ENCODE measurements around the gene AGBL5. TPM values are rescaled to one million over a fixed set of nuclear protein-coding genes. Genes with fewer than 3 reads are reported as not detected.
A peak's percentile ranks its signal among the peaks of the same experiment; 100 is the strongest.

Gene AGBL5
- total RNA-seq, 4 donors from 2014 or later = 4.9 to 6.2 (median 5.7) TPM

DNA sequence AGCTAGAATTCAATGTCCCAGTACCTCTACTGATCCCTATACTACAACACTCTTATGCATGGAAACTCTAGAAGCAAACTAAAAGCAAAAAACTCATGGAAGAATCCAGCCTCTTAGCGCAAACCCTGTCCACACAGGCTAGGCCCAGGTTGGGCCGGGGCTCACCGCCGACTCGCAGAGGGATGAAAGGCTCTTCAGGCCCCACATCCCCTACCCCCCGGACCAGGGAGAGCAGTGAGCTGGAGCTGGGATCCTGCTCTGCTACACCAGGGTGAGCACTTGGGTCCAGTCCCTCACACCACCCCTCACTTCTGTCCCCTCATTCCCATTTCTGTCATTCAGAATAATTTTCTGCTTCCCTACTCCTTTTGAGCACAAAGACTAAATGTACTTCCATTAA is 18.0 kb downstream of the AGBL5 start:
- in situ Hi-C loops (cut with MboI; ENCODE audit: low sequenced_read_pairs in 4 of 4) (no loop called here), intact Hi-C loops (cut with DNase I; ENCODE audit: low total_unique reads) (no loop called here)
- H3K27ac ChIP-seq = no peak overlapping the region
- no peak for DNase-seq
- H3K36me3 ChIP-seq = peaks cover 0 to 28% of the 10 kb centered on the region in 2 donors
- H3K27me3 ChIP-seq = no peaks in the 10 kb centered on the region
- no peak overlapping the region for H3K4me3 ChIP-seq
- ATAC-seq = no peak
- H3K9me3 ChIP-seq = no peaks in the 10 kb centered on the region
- H3K4me1 ChIP-seq = peaks cover 28% of the 10 kb centered on the region in 2 donors
- TF ChIP-seq POLR2A (IDR thresholded peaks at IDR 0.05) = no peak

DNA sequence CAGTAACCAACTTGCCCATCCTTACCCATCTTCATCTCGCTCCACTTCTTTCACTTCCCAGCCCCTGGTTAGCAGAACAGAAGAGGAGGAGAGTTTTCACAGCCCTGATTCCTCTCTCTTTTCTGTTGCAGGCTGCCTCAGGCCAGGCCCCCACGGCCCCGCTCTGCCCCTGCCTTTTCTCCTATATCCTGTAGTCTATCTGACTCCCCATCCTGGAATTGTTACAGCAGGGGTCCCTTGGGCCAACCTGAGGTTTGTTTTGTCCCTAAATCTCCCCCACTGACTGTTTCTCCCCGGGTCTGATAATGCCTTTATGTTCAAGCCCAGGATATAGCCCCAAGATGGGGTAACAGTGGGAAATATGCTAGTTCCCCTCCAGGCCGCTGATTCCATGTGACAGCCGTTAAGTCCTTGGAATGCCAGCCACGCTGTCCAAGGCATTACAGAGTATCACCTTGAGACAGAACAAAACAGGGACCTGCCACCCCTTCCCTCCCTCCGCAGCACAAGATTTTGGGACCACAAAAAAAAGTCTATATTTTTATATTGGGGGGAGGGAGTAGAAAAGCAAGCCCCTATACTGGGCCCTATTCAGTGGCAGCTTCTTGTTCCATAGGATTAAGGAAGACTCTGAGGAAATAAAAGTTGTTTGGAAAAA is 18.6 kb downstream of the AGBL5 start:
- no peak for DNase-seq
- Histone ChIP-seq H3K27ac (peak overlapping the region; percentile 91 to 97 (median 92)), H3K4me1 (peaks cover 29 to 31% of the 10 kb centered on the region in 2 donors), H3K36me3 (peaks cover 0 to 28% of the 10 kb centered on the region in 2 donors), H3K9me3 (no peaks in the 10 kb centered on the region), H3K27me3 (no peaks in the 10 kb centered on the region), H3K4me3 (peak overlapping the region; percentile 83 to 98 (median 89))
- no peak for TF ChIP-seq POLR2A (IDR thresholded peaks at IDR 0.05)
- TF ChIP-seq, protein P1, sequence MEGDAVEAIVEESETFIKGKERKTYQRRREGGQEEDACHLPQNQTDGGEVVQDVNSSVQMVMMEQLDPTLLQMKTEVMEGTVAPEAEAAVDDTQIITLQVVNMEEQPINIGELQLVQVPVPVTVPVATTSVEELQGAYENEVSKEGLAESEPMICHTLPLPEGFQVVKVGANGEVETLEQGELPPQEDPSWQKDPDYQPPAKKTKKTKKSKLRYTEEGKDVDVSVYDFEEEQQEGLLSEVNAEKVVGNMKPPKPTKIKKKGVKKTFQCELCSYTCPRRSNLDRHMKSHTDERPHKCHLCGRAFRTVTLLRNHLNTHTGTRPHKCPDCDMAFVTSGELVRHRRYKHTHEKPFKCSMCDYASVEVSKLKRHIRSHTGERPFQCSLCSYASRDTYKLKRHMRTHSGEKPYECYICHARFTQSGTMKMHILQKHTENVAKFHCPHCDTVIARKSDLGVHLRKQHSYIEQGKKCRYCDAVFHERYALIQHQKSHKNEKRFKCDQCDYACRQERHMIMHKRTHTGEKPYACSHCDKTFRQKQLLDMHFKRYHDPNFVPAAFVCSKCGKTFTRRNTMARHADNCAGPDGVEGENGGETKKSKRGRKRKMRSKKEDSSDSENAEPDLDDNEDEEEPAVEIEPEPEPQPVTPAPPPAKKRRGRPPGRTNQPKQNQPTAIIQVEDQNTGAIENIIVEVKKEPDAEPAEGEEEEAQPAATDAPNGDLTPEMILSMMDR (IDR thresholded peaks at IDR 0.05 in 4 of 5, conservative IDR thresholded peaks at IDR 0.05 in 1 of 5) = no peak
- no peak for ATAC-seq
- in situ Hi-C loops (cut with MboI; ENCODE audit: low sequenced_read_pairs in 4 of 4) = no loop called here
- intact Hi-C loops (cut with DNase I; ENCODE audit: low total_unique reads) = loop anchor here (2.0 to 5.0 kb wide), 2 partner anchors 17 to 283 kb away; partner anchors contain the start of gene CENPA

DNA sequence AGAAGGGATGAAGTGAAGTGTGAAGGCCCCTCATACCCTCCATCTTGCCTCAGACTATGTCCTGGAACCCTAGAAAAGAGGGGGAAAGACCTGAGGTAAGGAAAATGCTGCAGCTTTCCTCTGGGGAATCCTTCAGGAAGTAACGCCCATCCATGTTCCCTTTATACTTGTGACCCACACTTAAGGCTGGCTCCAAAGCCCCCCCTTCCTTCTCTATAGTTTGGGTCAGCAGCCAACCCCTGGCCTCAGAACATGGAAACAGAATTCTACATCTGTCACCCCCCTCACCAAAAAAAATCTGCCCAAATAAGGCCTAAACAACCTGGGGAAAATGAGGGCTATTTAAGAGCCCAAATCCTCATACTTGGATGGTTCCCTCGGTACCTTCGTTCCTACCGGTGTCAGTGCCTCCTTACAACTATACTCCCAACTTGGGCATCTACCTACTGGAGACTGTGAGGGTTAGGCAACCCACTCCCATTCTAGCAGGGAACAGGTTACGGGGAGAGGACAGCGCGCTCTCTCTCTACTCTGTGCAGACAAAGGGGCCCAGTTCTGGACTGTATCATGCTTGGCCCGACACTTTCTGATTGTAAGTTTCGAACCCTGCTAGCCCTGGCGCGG is 19.3 kb downstream of the AGBL5 start:
- ATAC-seq = peak in 1 of 2 donors; percentile 8
- in situ Hi-C loops (cut with MboI; ENCODE audit: low sequenced_read_pairs in 4 of 4) (no loop called here), intact Hi-C loops (cut with DNase I; ENCODE audit: low total_unique reads) (loop anchor here (1.0 to 5.0 kb wide), 3 partner anchors 16 to 283 kb away; partner anchors contain the start of genes CENPA and KHK)
- Histone ChIP-seq H3K4me1 (peaks cover 29 to 31% of the 10 kb centered on the region in 2 donors), H3K27ac (peak overlapping the region; percentile 91 to 97 (median 92)), H3K36me3 (peaks cover 0 to 28% of the 10 kb centered on the region in 2 donors), H3K27me3 (no peaks in the 10 kb centered on the region), H3K4me3 (peak overlapping the region; percentile 83 to 98 (median 89)), H3K9me3 (no peaks in the 10 kb centered on the region)
- no peak for TF ChIP-seq POLR2A (IDR thresholded peaks at IDR 0.05)
- TF ChIP-seq, protein P1 (IDR thresholded peaks at IDR 0.05 in 4 of 5, conservative IDR thresholded peaks at IDR 0.05 in 1 of 5) = no peak
- no peak for DNase-seq

DNA sequence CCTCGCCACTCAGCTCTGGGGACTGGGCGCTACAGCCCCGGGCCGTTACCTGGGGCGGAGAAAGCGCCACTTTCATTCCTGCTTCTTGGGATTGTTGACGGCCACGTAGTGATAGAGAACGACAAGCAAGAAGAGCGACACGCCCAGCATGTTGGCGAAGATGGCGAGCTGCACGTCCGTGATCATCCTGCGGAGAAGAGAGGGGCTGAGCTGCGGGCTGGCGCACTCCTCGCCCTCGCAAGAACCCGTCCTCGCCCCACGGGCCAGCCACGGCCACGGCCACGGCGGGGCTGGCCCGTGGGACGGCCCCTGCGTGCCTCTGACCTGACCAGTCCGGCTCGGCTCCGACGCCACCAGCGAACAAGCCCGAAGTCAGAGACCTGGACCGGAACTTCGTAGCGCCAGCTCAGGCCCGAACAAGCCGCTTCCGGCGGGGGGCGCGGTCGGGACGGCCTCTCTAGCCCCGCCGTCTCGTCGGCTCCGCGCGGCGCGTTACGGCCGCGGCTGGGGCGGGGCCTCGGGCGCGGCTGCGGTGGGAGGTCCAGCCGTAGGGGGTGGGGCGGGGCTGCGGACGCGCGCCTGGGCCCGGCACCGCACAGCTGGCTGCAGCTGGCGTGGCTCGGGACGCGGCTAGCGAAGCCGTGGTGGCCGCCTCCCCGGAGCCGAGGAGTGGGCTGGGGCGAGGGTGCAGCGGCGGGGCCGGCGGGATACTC is 20.0 kb downstream of the AGBL5 start, which contains the start of gene OST4:
Gene OST4, minus strand, starts transcription at position 378 of the 713 bp plus-strand sequence.
- DNase-seq (peak; percentile 90 to 91), ATAC-seq (peak; percentile 95)
- peaks cover 0 to 28% of the 10 kb centered on the region in 2 donors for H3K36me3 ChIP-seq
- in situ Hi-C loops (cut with MboI; ENCODE audit: low sequenced_read_pairs in 4 of 4) (no loop called here), intact Hi-C loops (cut with DNase I; ENCODE audit: low total_unique reads) (loop anchor here (1.0 to 5.0 kb wide), 3 partner anchors 15 to 284 kb away; partner anchors contain the start of genes CENPA and KHK)
- H3K27ac ChIP-seq = peak within 1 kb of the TSS; percentile 91 to 97 (median 92)
- TF ChIP-seq POLR2A (IDR thresholded peaks at IDR 0.05) = peak; percentile 79 to 88
- TF ChIP-seq, protein P1 (IDR thresholded peaks at IDR 0.05 in 4 of 5, conservative IDR thresholded peaks at IDR 0.05 in 1 of 5) = no peak
- H3K27me3 ChIP-seq = no peaks in the 10 kb centered on the region
- H3K4me1 ChIP-seq = peaks cover 29 to 31% of the 10 kb centered on the region in 2 donors
- peak within 1 kb of the TSS; percentile 83 to 98 (median 89) for H3K4me3 ChIP-seq
- no peaks in the 10 kb centered on the region for H3K9me3 ChIP-seq

Data from gastrocnemius medialis (tissue), 4 donors.